ENCODE measurements around the gene OPTC.
"Not testable (repeated sequence)": the region's sequence is repeated elsewhere in the genome, so short reads cannot be mapped to it uniquely, and the experiment has no call there.

OPTC gene

GRCh38 chr1:203492748-203493130 lies 1.2 kb upstream of the OPTC start:
- DNase-seq, result no peak

- DNase-seq, result no peak
Observed at GRCh38 chr1:203495845-203496244, 1.9 kb downstream of the OPTC start.

DNA sequence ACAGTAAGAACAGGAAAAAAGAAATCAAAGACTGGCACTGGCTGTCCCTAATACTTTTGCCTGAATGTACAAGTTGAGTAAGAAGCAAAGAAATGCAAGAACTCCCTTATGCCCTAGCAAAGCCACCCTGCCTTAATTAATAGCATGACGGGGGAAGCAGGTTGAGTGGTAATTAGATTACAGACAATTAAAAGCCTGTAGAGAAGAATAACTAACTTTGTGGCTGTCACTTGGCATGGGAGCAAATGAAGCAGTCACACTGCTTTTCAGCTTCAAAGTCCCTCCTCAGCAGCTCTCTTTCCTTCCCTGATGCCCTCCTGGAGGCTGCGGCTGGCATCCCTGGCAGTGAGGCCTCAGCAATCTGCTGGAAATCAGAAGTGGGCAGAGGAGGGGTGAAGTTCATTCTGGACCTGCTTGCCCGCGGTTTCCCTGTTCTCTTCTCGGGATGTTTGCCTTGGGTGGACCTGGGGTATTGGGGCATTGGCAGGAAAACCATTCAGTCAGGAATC lies 3.4 kb downstream of the OPTC start:
- no peak for DNase-seq

- no peak for DNase-seq
Observed at GRCh38 chr1:203499643-203500278, 5.8 kb downstream of the OPTC start.

DNA sequence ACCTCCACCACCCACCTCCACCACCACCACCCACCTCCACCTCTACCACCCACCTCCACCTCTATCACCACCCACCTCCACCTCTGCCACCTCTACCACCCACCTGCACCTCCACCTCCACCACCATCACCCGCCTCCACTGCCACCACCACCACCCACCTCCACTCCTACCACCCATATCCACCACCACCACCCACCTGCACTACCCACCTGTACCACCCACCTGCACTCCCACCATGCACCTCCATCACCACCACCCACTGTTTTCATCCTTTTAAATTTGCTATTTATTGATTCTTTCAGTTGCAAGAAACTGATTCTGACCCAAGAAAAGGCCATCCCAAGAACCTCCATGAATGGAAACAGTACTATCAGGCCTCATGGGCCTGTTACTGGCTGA lies 6.3 kb downstream of the OPTC start:
- no peak for DNase-seq

GRCh38 chr1:203503836-203504235 lies 9.9 kb downstream of the OPTC start:
- DNase-seq, result no peak

DNA sequence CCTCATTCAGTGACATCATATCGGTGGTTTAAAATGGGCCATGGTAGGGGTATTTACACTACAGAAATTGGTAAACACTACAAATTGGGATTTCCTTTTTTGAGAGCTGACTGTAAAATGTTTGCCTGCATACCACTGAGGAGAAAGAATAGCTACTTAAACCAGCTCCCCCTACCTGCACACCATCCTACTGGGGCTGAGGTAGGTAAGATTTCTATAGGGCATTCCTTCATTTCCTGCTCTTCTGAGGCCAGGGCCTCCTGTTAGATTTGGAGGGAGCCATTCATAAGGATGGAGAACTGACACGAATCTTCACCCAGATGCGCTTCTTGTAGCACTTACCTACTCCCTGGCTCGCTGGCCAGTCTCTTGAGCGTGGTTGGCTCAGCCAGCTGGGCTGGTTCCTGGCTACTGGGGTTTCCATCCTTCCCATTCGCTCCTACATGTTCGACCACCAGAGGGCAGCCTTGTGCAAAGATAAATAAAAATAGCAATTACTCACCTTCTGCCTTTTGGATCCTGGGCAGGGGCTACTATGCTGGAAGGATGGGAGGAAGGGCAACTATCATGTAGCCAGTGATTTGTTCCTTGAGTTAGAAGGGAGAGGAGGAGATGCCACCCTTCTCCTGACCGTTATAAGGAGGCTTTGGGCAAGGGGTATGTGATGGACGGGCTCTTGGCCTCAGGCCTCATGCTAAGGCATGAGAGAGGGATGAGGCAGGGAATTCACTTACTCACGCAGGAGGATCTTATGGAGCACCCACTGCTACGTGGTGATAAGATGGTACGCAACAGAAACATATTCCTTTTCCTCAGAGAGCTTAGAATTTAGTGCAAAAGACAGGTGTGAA lies 10.7 kb downstream of the OPTC start:
- DNase-seq, result peak; percentile 60

DNA sequence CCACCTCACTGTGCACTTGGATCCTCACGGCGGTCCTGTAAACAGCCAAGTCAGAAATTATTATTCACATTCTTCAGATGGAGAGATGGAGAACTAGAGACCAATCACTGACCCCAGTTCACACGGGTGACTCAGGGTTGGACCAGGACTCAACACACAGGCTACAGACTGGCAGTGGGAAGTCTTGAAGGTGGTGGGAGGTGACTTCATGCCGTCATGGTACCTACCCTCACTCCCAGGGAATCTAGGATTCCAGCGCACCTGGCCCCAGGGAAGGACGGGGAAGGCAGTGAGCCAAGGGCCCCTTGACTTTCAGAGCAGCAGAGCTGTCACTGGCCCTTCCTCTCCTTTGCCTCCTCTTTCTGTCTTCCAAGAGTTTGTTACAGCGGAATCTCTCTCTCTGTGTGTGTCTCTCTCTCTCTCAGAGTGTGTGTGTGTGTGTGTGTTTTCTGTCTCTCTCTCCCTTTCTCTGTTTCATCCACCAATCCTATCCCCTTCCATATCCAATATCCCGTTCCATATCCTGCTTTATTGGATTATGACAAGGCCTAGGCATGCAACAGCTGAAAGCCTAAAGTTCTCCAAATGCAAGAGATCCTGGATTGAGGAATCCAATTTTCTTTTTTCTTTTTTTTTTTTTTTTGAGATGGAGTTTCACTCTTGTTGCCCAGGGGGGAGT lies 11.7 kb downstream of the OPTC start:
- no peak for DNase-seq

GRCh38 chr1:203506858-203507626 lies 13.1 kb downstream of the OPTC start:
- DNase-seq, result no peak

GRCh38 chr1:203507759-203508158 lies 13.8 kb downstream of the OPTC start:
- DNase-seq, result no peak

DNA sequence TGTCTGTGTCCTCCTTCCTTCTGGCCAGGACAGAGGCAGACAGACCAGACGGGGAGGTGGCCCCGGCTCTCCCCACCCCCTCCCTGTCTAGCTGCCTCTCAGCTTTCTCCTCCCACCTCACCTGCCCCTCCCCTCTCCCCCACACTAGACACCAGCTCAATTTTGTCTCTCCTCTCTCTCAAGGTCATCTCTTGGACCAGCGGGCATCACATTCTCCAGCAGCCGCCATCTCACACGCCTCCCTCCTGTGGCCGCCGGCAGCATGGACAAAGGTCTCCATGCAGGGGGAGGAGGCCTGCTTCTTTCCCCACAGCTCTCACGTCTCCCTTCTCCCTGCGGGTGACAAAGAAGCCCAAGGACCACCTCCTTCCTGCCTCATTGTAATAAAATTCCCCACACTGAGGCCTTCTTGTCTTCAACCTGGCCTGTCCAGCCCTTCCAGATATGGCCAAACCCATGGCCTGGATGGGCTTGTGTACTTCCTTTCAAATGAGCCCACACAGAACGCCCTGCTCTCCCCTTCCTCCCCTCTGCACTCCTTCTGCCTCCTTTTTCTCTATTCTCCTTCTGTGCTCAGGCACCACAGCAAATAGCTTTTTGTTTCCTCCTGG lies 14.6 kb downstream of the OPTC start:
- DNase-seq, result no peak

DNA sequence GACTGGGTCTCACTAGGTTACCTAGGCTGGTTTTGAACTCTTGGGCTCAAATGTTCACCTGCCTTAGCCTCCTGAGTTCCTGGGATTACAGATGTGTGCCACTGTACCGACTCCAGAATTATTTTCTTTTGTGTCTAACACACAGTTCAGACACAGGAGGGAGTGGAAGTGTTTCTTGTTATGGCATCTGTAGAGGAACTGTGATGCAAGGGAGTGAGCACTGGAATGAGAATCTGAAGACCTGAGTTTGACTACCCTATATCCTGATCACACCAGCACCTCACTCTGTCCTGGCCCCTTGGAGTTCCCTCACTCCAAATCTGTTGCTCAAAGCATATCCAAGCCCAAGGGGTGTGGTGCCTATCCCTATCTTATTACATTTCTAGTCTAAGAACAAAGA lies 15.2 kb downstream of the OPTC start:
- no peak for DNase-seq

- DNase-seq, result no peak
Observed at GRCh38 chr1:203511513-203511912, 17.6 kb downstream of the OPTC start.

DNA sequence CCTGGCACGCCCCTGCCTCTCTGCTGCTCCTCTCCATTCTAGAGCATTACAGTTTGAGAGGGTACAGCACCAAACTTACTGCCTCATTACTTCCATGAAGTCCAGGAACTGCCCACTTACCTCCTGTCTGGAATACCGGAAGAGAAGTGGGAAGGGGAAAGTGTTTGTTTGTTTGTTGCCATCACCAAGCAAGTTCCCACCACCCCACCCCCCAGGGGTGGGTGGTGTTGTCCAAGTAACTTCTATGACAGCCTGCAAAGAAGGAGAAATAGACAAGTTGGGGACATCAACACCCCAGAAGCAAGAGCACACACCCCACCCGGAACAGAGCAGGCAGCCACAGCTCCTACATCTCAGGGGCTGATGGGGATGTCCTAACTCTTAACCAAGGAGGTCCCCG lies 18.0 kb downstream of the OPTC start:
- no peak for DNase-seq

GRCh38 chr1:203512517-203512847 lies 18.5 kb downstream of the OPTC start:
- DNase-seq, result no peak

- no peak for DNase-seq
Observed at GRCh38 chr1:203512848-203513584, 19.1 kb downstream of the OPTC start.

DNA sequence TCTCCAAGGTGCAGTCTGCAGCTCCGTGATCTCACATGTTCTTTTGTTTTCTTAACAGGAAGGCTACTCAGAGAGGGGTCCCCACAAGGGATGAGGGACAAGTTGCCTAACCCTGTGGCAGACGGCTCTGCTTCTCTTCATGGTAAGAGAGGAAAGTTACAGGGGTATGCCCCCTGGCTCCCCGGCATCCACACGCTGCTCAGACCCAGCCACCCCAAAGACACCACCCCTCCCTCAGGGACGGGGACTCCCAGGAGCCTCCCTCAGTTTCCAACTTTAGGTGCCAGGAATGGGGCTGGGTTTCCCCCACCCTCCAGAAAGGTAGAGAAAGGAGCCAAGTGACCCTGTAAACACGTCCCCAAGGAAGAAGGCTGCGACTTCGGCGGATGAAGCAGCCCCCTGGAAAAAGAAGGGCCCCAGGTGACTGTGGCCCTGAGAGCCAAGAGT lies 19.7 kb downstream of the OPTC start:
- DNase-seq, result no peak

DNA sequence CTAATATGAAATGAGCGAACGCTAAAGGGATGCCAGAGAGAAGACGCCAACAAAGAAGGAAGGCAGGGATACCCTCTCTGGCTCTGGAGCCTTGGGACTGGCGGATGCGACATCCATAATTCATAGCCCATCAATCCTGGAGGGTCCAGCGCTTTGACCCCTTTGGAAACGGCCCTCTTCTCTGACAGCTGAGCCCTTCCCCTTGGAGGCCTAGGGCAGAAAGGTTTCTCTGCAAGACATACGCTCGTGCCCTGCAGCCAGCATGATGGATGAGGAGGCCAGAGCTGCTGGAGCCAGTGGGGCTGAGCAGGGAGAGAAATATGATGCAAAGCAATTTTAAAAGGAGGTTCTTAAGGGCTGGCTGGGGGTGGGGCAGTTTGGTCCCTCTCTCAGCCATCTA lies 22.2 kb downstream of the OPTC start:
- no peak for DNase-seq

- no peak for DNase-seq
Observed at GRCh38 chr1:203516906-203517305, 23.0 kb downstream of the OPTC start.

- DNase-seq, result no peak
Observed at GRCh38 chr1:203517426-203518110, 23.6 kb downstream of the OPTC start.

DNA sequence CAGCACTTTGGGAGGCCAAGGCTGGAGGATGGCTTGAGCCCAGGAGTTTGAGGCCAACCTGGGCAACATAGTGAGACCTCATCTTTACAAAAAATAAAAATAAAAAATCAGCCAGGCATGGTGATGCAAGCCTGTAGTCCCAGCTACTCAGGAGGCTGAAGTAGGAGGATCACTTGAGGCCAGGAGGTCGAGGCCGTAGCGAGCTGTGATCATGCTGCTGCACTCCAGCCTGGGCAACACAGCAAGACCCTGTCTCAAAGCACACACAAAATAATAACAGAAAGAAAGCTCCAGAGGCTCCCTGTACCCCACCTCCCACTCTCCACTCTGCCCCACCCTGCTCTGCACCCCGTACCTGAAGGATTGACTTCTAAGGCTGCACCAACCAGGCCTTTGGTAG lies 24.2 kb downstream of the OPTC start:
- DNase-seq, result not testable (repeated sequence)
